Kidney glomerular epithelial cell (primary cell): Measurements from ENCODE around the gene PPP2R5C.

Experiments
- DNase-seq: peaks from one replicate; lab custom pipeline; 2025; lab: John Stamatoyannopoulos, UW

Gene PPP2R5C

GRCh38 chr14:101814934-101815333 is 53.4 kb downstream of the PPP2R5C start:
- no peak for DNase-seq

GRCh38 chr14:101815994-101816393 is 54.5 kb downstream of the PPP2R5C start:
- no peak for DNase-seq

- no peak for DNase-seq
These were observed 56.0 kb downstream of the PPP2R5C start for GRCh38 chr14:101817501-101818001.

GRCh38 chr14:101819251-101819990 is 57.9 kb downstream of the PPP2R5C start:
- no peak for DNase-seq

- DNase-seq, result no peak
These were observed 58.8 kb downstream of the PPP2R5C start for GRCh38 chr14:101820283-101820798.

- no peak for DNase-seq
These were observed 60.0 kb downstream of the PPP2R5C start for GRCh38 chr14:101821528-101821927.

GRCh38 chr14:101823066-101823465 is 61.6 kb downstream of the PPP2R5C start:
- DNase-seq, result no peak

GRCh38 chr14:101823511-101824120 is 62.1 kb downstream of the PPP2R5C start:
- no peak for DNase-seq

GRCh38 chr14:101824339-101824727 is 62.8 kb downstream of the PPP2R5C start:
- no peak for DNase-seq

GRCh38 chr14:101825797-101826196 is 64.3 kb downstream of the PPP2R5C start:
- no peak for DNase-seq

GRCh38 chr14:101826351-101826750 is 64.8 kb downstream of the PPP2R5C start:
- DNase-seq, result no peak

GRCh38 chr14:101827286-101827685 is 65.8 kb downstream of the PPP2R5C start:
- peak; percentile 4 for DNase-seq

GRCh38 chr14:101828046-101828445 is 66.5 kb downstream of the PPP2R5C start:
- DNase-seq, result no peak

GRCh38 chr14:101830271-101830670 is 68.8 kb downstream of the PPP2R5C start:
- DNase-seq, result no peak

GRCh38 chr14:101833045-101833444 is 71.5 kb downstream of the PPP2R5C start:
- DNase-seq, result no peak

- DNase-seq, result no peak
These were observed 72.9 kb downstream of the PPP2R5C start for GRCh38 chr14:101834397-101834796.

- DNase-seq, result no peak
These were observed 73.5 kb downstream of the PPP2R5C start for GRCh38 chr14:101834800-101835547.

GRCh38 chr14:101835566-101835965 is 74.1 kb downstream of the PPP2R5C start:
- DNase-seq, result no peak

- no peak for DNase-seq
These were observed 74.6 kb downstream of the PPP2R5C start for GRCh38 chr14:101836135-101836534.

GRCh38 chr14:101838476-101838875 is 77.0 kb downstream of the PPP2R5C start:
- no peak for DNase-seq

GRCh38 chr14:101839236-101839635 is 77.7 kb downstream of the PPP2R5C start:
- DNase-seq, result no peak

GRCh38 chr14:101839661-101840060 is 78.2 kb downstream of the PPP2R5C start:
- no peak for DNase-seq
